ENCODE results near the gene ABHD17A.

GRCh38 chr19:1909761-1910080 is 24.4 kb upstream of the ABHD17A start:
- no peak for TF ChIP-seq YY1 (IDR thresholded peaks at IDR 0.05; ENCODE audit: insufficient read depth, insufficient read length)
- TF ChIP-seq SUZ12 (IDR thresholded peaks at IDR 0.05; ENCODE audit: extremely low read depth, insufficient read depth, insufficient read length): no peak
